ENCODE data around the gene JAKMIP1. TPM values are rescaled to one million over a fixed set of nuclear protein-coding genes. Genes with fewer than 3 reads are reported as not detected.

JAKMIP1 gene
- total RNA-seq, 1 experiment from 2014 or later = not detected

DNA sequence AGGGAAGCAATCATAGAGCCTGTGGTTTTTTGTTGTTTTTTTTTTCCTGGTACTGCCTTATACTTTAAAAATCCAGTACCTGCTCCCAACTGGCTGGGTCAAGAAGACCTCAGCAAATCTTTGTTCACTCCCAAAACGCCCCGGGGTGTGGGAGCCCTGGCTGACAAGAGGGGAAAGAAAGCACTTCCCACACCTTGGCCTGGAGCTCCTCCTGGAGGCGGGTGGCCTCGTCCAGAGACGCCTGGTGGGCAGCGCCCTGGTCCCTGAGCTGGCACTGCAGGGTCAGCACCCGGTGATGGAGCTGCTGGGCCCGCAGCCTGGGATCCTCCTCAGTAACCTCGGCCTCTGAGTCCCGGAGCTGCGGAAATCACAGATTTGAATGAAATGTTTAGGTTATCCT, 220.4 kb downstream of the JAKMIP1 start:
- Histone ChIP-seq H3K9ac (ENCODE audit: low read length) (no peak overlapping the region), H3K4me2 (ENCODE audit: low read length) (no peak overlapping the region), H3K4me1 (ENCODE audit: control insufficient read depth in 1 of 2, insufficient read depth in 2 of 2, low read length in 2 of 2) (no peaks in the 10 kb centered on the region), H3K79me2 (ENCODE audit: insufficient read depth, low read length) (no peaks in the 10 kb centered on the region), H3K4me3 (replicated peaks in 1 of 2; ENCODE audit: low read depth in 1 of 2, low read length in 2 of 2) (no peak overlapping the region), H3K9me3 (ENCODE audit: control insufficient read depth in 1 of 2, insufficient read depth in 1 of 2, low read depth in 1 of 2, low read length in 2 of 2) (no peaks in the 10 kb centered on the region; a peak in 2 of 4 replicates), H3K9me2 (ENCODE audit: insufficient read depth) (no peaks in the 10 kb centered on the region), H2AFZ (ENCODE audit: low read depth, low read length, poor library complexity, severe bottlenecking) (no peak overlapping the region), H3K36me3 (ENCODE audit: control insufficient read depth in 1 of 2, insufficient read depth in 2 of 2, low read length in 2 of 2) (no peaks in the 10 kb centered on the region), H3K27ac (ENCODE audit: low read depth, low read length) (no peak overlapping the region), H4K20me1 (ENCODE audit: insufficient read depth) (no peaks in the 10 kb centered on the region), H3K27me3 (ENCODE audit: insufficient read depth, low read length) (peaks cover 33% of the 10 kb centered on the region)
- ChIA-PET POLR2A (no interaction called here), RAD21 (ENCODE audit: low non-redundant PET in 1 of 2, low total read pairs in 2 of 2, uncharacterized antibody in 2 of 2, unreplicated experiment in 2 of 2) (interaction anchor here (0.5 to 0.8 kb wide), 4 partner anchors 158 to 197 kb away, joined by 4 read pairs; no protein-coding TSS in a partner anchor), CTCF (interaction anchor here (0.7 to 2.5 kb wide), 10 partner anchors 9 to 176 kb away, joined by 3 to 18 read pairs (median 4); no protein-coding TSS in a partner anchor)
- TF ChIP-seq CEBPB (IDR thresholded peaks at IDR 0.05; ENCODE audit: low read depth) = no peak
- TF ChIP-seq, protein P1, sequence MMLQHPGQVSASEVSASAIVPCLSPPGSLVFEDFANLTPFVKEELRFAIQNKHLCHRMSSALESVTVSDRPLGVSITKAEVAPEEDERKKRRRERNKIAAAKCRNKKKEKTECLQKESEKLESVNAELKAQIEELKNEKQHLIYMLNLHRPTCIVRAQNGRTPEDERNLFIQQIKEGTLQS (IDR thresholded peaks at IDR 0.05) = no peak
- no peak for TF ChIP-seq SP1 (IDR thresholded peaks at IDR 0.05; ENCODE audit: low read depth)
- no peak for TF ChIP-seq YY1 (IDR thresholded peaks at IDR 0.05; ENCODE audit: extremely low read depth, insufficient replicate concordance, low read depth, low read length)
- TF ChIP-seq ELF1 (IDR thresholded peaks at IDR 0.05; ENCODE audit: borderline replicate concordance, low read depth) = no peak
- TF ChIP-seq EZH2 (IDR thresholded peaks at IDR 0.05) = no peak
- TF ChIP-seq, protein P2, sequence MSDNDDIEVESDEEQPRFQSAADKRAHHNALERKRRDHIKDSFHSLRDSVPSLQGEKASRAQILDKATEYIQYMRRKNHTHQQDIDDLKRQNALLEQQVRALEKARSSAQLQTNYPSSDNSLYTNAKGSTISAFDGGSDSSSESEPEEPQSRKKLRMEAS (IDR thresholded peaks at IDR 0.05) = no peak
- TF ChIP-seq, protein P3, sequence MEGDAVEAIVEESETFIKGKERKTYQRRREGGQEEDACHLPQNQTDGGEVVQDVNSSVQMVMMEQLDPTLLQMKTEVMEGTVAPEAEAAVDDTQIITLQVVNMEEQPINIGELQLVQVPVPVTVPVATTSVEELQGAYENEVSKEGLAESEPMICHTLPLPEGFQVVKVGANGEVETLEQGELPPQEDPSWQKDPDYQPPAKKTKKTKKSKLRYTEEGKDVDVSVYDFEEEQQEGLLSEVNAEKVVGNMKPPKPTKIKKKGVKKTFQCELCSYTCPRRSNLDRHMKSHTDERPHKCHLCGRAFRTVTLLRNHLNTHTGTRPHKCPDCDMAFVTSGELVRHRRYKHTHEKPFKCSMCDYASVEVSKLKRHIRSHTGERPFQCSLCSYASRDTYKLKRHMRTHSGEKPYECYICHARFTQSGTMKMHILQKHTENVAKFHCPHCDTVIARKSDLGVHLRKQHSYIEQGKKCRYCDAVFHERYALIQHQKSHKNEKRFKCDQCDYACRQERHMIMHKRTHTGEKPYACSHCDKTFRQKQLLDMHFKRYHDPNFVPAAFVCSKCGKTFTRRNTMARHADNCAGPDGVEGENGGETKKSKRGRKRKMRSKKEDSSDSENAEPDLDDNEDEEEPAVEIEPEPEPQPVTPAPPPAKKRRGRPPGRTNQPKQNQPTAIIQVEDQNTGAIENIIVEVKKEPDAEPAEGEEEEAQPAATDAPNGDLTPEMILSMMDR (IDR thresholded peaks at IDR 0.05 in 2 of 3, conservative IDR thresholded peaks at IDR 0.05 in 1 of 3; ENCODE audit: borderline replicate concordance in 1 of 3, insufficient read depth in 1 of 3, low read depth in 2 of 3, low read length in 2 of 3) = peak; percentile 61 to 64 (median 63); a peak in 5 of 6 replicates
- TF ChIP-seq ZFX (IDR thresholded peaks at IDR 0.05) = no peak
- TF ChIP-seq EGR1 (IDR thresholded peaks at IDR 0.05; ENCODE audit: low read depth) = no peak
- no peak for TF ChIP-seq POLR2AphosphoS5 (IDR thresholded peaks at IDR 0.05; ENCODE audit: low read depth, low read length)
- TF ChIP-seq CBX3 (IDR thresholded peaks at IDR 0.05; ENCODE audit: low read depth) = no peak
- TF ChIP-seq EZH2phosphoT487 (IDR thresholded peaks at IDR 0.05; ENCODE audit: borderline replicate concordance) = no peak
- peak; percentile 75 for TF ChIP-seq RAD21 (IDR thresholded peaks at IDR 0.05; ENCODE audit: low read depth)
- DNase-seq (ENCODE audit: low read depth, low spot score) = peak; percentile 7
- ATAC-seq = peak; percentile 95
- intact Hi-C loops (cut with micrococcal nuclease) = loop anchor here (1.0 kb wide), 1 partner anchor 159 kb away; no protein-coding TSS in a partner anchor
- no TSS peak for BruUV-seq (replicated peaks)
